HG02623 (cell line): ENCODE measurements around the gene NPB.

Experiments used
- ATAC-seq: cut with Tn5 transposase; IDR thresholded peaks from one replicate; pipeline ENCODE4 v1.9.1; 2021; ENCODE audit warnings: moderate library complexity; ENCODE audit not compliant: unreplicated experiment

NPB gene

DNA sequence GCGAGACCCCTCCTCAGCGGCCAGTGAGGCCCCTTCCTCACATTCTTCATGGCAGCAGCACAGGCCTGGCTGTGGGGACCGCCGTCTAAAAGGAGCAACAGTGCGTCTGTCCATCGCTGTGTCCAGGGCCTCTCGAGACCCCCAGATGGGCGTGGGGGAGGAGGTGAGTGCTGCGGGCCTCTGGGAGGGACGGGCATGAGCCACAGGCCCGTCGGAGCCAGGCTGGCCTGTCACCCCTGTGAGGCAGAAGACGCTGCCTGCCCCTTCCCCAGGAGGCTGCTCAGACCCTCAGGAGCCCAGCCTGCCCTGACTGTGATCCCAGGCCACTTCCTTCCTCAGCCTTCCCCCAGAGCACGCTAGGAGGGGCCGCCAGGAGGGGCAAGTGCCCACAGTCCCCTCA is 37.2 kb downstream of the NPB start:
- ATAC-seq: no peak

GRCh38 chr17:81939881-81940385 is 37.9 kb downstream of the NPB start:
- ATAC-seq: no peak

- no peak for ATAC-seq
Measured at GRCh38 chr17:81940538-81941483, 38.8 kb downstream of the NPB start.

- no peak for ATAC-seq
Measured at GRCh38 chr17:81941484-81942166, 39.6 kb downstream of the NPB start.

DNA sequence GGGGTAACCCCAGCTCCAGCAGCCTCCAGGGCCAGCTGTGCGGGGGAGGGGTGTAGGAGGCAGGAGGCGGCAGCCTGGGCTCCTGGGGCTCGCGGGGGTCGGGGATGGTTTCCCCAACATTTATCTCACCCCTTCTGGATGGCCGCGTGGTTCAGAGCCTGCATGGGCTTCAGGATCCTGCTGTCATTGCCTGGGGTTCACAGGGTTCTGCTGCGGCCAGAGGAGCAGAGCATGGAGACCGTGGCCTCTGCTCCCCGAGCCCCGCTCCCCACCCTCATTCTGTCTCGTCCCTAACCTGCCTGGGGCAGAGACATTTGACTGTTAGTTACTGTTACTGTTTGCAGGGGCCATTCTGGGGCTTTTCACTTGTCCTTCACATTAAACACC is 40.1 kb downstream of the NPB start:
- ATAC-seq: no peak

DNA sequence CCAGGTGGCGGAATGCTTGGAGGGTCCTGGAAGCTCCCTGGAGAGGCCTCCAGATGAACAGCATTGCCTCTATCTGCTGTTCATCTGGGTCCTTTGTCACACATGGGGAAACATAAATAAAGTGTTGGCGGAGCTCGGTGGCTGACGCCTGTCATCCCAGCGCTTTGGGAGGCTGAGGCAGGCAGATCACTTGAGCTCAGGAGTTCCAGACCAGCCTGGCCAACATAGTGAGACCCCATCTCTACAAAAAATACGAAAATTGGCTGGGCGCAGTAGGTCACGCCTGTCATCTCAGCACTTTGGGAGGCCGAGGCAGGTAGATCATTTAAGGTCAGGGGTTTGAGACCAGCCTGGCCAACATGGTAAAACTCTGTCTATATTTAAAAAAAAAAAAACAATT is 42.8 kb downstream of the NPB start:
- no peak for ATAC-seq

- ATAC-seq: no peak
Measured at GRCh38 chr17:81947189-81947588, 45.2 kb downstream of the NPB start, which contains the start of gene MYADML2. Gene MYADML2 (minus strand): TSS chr17:81947233. CDS start chr17:81941741, 5,492 bp downstream.

DNA sequence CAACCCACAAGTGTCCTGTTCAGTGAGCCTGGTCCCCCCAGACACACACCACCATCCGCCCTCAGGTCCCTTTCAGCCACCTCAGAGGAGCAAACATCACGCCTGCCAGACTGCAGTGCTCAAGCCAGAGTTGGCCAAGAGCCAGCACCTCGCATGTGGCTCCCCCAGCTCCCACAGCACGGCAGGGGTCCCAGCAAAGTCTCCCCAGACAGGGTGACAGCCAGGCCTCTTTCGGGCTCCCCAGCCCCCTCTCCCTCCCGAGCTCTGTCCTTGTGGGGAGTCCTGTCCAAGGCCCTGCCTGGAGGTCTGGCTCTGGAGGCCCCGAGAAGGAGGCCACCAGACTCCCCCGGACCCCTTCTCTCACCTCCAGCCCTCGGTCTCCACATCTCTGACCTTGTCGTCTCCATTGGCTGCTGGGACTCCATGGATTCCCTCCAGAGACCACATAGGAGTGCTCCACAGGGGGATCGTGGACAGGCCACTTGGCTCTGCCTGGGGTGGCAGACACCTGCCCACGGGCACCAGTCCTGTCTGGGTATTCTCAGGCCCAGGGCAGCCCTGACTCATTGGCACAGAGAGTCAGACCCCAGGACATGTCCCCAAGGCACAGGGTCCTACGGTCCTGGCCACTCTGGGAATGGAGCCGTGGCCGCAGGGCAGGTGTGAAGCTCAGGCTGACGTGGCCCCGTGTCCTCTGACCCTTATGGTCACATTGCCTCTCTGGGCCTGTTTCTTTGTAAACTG is 46.8 kb downstream of the NPB start:
- no peak for ATAC-seq

GRCh38 chr17:81950501-81950900 is 48.5 kb downstream of the NPB start:
- ATAC-seq: no peak

- no peak for ATAC-seq
Measured at GRCh38 chr17:81951785-81952684, 50.0 kb downstream of the NPB start.
